ENCODE results near the gene PIGT. TPM values are rescaled to one million over a fixed set of nuclear protein-coding genes. Genes with fewer than 3 reads are reported as not detected.

Gene PIGT
- total and polyA plus RNA-seq, 2 of the 13 experiments (the other 11 are each of a cell fraction or from before 2014, with no cell fraction given) = 65.9 to 74.1 TPM

DNA sequence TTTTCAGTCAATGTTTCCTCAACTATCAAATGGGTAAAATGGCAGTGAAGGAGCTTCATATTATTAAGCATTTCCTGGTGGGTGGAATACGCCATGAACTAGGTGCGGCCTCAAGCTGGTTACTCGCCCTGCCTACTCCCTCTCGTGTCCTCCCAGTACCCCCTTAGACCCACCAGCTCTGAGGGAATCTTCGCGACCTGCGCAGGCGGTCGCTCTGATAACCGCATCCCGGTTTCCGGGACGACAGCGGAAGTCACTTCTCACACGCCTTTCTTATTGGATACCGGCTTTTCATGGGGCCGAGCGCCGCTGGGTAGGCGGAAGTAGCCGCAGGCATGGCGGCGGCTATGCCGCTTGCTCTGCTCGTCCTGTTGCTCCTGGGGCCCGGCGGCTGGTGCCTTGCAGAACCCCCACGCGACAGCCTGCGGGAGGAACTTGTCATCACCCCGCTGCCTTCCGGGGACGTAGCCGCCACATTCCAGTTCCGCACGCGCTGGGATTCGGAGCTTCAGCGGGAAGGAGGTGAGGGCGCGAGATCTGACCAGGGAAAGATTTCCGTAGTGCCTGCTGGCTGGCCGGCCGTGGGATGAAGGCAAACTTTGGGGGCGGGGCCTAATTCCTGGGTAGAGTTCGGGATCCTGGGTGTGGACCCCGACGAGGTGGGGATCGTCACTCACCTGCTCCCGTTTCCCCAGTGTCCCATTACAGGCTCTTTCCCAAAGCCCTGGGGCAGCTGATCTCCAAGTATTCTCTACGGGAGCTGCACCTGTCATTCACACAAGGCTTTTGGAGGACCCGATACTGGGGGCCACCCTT lies at the start of gene PIGT (continued):
- TF ChIP-seq ZNF660 (CRISPR knock-in tag; IDR thresholded peaks at IDR 0.05; ENCODE audit: borderline replicate concordance, low read depth) = no peak
- TF ChIP-seq ZKSCAN5 (CRISPR knock-in tag; IDR thresholded peaks at IDR 0.05) = peak; percentile 85
- TF ChIP-seq, protein P1, sequence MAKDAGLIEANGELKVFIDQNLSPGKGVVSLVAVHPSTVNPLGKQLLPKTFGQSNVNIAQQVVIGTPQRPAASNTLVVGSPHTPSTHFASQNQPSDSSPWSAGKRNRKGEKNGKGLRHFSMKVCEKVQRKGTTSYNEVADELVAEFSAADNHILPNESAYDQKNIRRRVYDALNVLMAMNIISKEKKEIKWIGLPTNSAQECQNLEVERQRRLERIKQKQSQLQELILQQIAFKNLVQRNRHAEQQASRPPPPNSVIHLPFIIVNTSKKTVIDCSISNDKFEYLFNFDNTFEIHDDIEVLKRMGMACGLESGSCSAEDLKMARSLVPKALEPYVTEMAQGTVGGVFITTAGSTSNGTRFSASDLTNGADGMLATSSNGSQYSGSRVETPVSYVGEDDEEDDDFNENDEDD (CRISPR knock-in tag; IDR thresholded peaks at IDR 0.05; ENCODE audit: borderline replicate concordance) = no peak; the same call in 1 of the 2 replicates
- TF ChIP-seq MAZ (IDR thresholded peaks at IDR 0.05; ENCODE audit: borderline replicate concordance, low read depth, low read length) = no peak
- peak; percentile 91 for TF ChIP-seq MAZ (CRISPR knock-in tag; IDR thresholded peaks at IDR 0.05; ENCODE audit: low read depth)
- TF ChIP-seq, protein P2, sequence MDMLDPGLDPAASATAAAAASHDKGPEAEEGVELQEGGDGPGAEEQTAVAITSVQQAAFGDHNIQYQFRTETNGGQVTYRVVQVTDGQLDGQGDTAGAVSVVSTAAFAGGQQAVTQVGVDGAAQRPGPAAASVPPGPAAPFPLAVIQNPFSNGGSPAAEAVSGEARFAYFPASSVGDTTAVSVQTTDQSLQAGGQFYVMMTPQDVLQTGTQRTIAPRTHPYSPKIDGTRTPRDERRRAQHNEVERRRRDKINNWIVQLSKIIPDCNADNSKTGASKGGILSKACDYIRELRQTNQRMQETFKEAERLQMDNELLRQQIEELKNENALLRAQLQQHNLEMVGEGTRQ (IDR thresholded peaks at IDR 0.05; ENCODE audit: low read depth, low read length) = no peak
- TF ChIP-seq, protein P2 (CRISPR knock-in tag; IDR thresholded peaks at IDR 0.05; ENCODE audit: borderline replicate concordance) = peak; percentile 33; the same call in 1 of the 2 replicates
- TF ChIP-seq CREM (IDR thresholded peaks at IDR 0.05) = peak; percentile 95
- no peak for TF ChIP-seq CREM (CRISPR knock-in tag; IDR thresholded peaks at IDR 0.05)
- no peak for TF ChIP-seq CAMTA2 (CRISPR knock-in tag; IDR thresholded peaks at IDR 0.05; ENCODE audit: borderline replicate concordance)
- peak; percentile 77 for TF ChIP-seq ZSCAN20 (CRISPR knock-in tag; IDR thresholded peaks at IDR 0.05; ENCODE audit: borderline replicate concordance)
- TF ChIP-seq, protein P3, sequence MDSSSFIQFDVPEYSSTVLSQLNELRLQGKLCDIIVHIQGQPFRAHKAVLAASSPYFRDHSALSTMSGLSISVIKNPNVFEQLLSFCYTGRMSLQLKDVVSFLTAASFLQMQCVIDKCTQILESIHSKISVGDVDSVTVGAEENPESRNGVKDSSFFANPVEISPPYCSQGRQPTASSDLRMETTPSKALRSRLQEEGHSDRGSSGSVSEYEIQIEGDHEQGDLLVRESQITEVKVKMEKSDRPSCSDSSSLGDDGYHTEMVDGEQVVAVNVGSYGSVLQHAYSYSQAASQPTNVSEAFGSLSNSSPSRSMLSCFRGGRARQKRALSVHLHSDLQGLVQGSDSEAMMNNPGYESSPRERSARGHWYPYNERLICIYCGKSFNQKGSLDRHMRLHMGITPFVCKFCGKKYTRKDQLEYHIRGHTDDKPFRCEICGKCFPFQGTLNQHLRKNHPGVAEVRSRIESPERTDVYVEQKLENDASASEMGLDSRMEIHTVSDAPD (CRISPR knock-in tag; IDR thresholded peaks at IDR 0.05) = no peak; the same call in 1 of the 2 replicates
- TF ChIP-seq, protein P4, sequence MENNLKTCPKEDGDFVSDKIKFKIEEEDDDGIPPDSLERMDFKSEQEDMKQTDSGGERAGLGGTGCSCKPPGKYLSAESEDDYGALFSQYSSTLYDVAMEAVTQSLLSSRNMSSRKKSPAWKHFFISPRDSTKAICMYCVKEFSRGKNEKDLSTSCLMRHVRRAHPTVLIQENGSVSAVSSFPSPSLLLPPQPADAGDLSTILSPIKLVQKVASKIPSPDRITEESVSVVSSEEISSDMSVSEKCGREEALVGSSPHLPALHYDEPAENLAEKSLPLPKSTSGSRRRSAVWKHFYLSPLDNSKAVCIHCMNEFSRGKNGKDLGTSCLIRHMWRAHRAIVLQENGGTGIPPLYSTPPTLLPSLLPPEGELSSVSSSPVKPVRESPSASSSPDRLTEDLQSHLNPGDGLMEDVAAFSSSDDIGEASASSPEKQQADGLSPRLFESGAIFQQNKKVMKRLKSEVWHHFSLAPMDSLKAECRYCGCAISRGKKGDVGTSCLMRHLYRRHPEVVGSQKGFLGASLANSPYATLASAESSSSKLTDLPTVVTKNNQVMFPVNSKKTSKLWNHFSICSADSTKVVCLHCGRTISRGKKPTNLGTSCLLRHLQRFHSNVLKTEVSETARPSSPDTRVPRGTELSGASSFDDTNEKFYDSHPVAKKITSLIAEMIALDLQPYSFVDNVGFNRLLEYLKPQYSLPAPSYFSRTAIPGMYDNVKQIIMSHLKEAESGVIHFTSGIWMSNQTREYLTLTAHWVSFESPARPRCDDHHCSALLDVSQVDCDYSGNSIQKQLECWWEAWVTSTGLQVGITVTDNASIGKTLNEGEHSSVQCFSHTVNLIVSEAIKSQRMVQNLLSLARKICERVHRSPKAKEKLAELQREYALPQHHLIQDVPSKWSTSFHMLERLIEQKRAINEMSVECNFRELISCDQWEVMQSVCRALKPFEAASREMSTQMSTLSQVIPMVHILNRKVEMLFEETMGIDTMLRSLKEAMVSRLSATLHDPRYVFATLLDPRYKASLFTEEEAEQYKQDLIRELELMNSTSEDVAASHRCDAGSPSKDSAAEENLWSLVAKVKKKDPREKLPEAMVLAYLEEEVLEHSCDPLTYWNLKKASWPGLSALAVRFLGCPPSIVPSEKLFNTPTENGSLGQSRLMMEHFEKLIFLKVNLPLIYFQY (CRISPR knock-in tag; IDR thresholded peaks at IDR 0.05; ENCODE audit: borderline replicate concordance) = 0 out of 2 replicates have a peak, but pooled peaks have one; percentile 59
- no peak for TF ChIP-seq SCMH1 (CRISPR knock-in tag; IDR thresholded peaks at IDR 0.05; ENCODE audit: borderline replicate concordance)
- 0 out of 2 replicates have a peak, but pooled peaks have one; percentile 24 for TF ChIP-seq ZNF816 (CRISPR knock-in tag; IDR thresholded peaks at IDR 0.05; ENCODE audit: borderline replicate concordance)
- TF ChIP-seq CREB1 (IDR thresholded peaks at IDR 0.05) = peak; percentile 73
- TF ChIP-seq CREB1 (CRISPR knock-in tag; IDR thresholded peaks at IDR 0.05) = peak; percentile 97
- TF ChIP-seq, protein P5, sequence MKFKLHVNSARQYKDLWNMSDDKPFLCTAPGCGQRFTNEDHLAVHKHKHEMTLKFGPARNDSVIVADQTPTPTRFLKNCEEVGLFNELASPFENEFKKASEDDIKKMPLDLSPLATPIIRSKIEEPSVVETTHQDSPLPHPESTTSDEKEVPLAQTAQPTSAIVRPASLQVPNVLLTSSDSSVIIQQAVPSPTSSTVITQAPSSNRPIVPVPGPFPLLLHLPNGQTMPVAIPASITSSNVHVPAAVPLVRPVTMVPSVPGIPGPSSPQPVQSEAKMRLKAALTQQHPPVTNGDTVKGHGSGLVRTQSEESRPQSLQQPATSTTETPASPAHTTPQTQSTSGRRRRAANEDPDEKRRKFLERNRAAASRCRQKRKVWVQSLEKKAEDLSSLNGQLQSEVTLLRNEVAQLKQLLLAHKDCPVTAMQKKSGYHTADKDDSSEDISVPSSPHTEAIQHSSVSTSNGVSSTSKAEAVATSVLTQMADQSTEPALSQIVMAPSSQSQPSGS (CRISPR knock-in tag; IDR thresholded peaks at IDR 0.05) = peak; percentile 77
- TF ChIP-seq ZNF567 (CRISPR knock-in tag; IDR thresholded peaks at IDR 0.05; ENCODE audit: borderline replicate concordance) = peak; percentile 98

Measured in HepG2 (cell line).